K562 (cell line): ENCODE measurements around the gene GPR3. TPM values are rescaled to one million over a fixed set of nuclear protein-coding genes. Genes with fewer than 3 reads are reported as not detected.

Experiments used
- ATF2 ChIP-seq: sonication (generic); formaldehyde crosslinking; IDR thresholded peaks from 2 replicates; pipeline ENCODE4 v1.8.1; 2022; ENCODE audit warnings: missing genetic modification reagents
- BCOR ChIP-seq: fragments of 450-650 bp; IDR thresholded peaks from 2 replicates; pipeline ENCODE4 v1.6.1; 2016
- DPF2 ChIP-seq: fragments of 450-650 bp; IDR thresholded peaks from 2 replicates; pipeline ENCODE4 v1.6.1; 2016
- ELF4 ChIP-seq: fragments of 450-650 bp; formaldehyde crosslinking; IDR thresholded peaks from 2 replicates; pipeline ENCODE4 v1.4.0; 2022; ENCODE audit warnings: missing genetic modification characterization
- ETS2 ChIP-seq: IDR thresholded peaks from 2 replicates; pipeline ENCODE4 v1.6.1; 2016; ENCODE audit warnings: borderline replicate concordance, missing genetic modification characterization, mild to moderate bottlenecking, moderate library complexity, missing compliant biosample characterization; ENCODE audit not compliant: poor library complexity, severe bottlenecking
- GTF2F1 ChIP-seq: IDR thresholded peaks from 2 replicates; pipeline ENCODE4 v1.6.1; 2011; ENCODE audit warnings: low read depth, low read length, improper control_type of control experiment
- MAZ ChIP-seq, 2 experiments: fragments of 450-650 bp in 1 of 2; sonication (generic) in 1 of 2; formaldehyde crosslinking; IDR thresholded peaks in 1 of 2; conservative IDR thresholded peaks in 1 of 2; 2 replicates each; pipeline versions ENCODE4 v1.4.0 to v1.5.0; 2020; ENCODE audit warnings: mild to moderate bottlenecking in 1 of 2, missing genetic modification reagents in 1 of 2
- OTX1 ChIP-seq: fragments of 450-650 bp; formaldehyde crosslinking; IDR thresholded peaks from 2 replicates; pipeline ENCODE4 v1.4.0; 2022; ENCODE audit warnings: mild to moderate bottlenecking
- PHF20 ChIP-seq: fragments of 450-650 bp; IDR thresholded peaks from 2 replicates; pipeline ENCODE4 v1.6.1; 2018; ENCODE audit not compliant: partially characterized antibody
- PKNOX1 ChIP-seq: fragments of 450-650 bp; IDR thresholded peaks from 2 replicates; pipeline ENCODE4 v1.6.1; 2016
- REST ChIP-seq, 2 experiments: fragments of 450-650 bp; formaldehyde crosslinking in 1 of 2; IDR thresholded peaks; 2 replicates each; pipeline versions ENCODE4 v1.4.0 to v1.6.1; 2014 to 2020; ENCODE audit warnings: mild to moderate bottlenecking in 2 of 2, borderline replicate concordance in 1 of 2, low read depth in 1 of 2
- RFX5 ChIP-seq: IDR thresholded peaks from 2 replicates; pipeline ENCODE4 v1.6.1; 2011; ENCODE audit warnings: low read depth, mild to moderate bottlenecking, improper control_type of control experiment, low read length
- SIN3A ChIP-seq, 2 experiments: fragments of 150-350 bp in 1 of 2; IDR thresholded peaks; 2 replicates each; pipeline ENCODE4 v1.6.1; 2011 to 2016; ENCODE audit warnings: borderline replicate concordance in 2 of 2, low read depth in 2 of 2, low read length in 2 of 2, mild to moderate bottlenecking in 2 of 2, moderate library complexity in 2 of 2; ENCODE audit not compliant: control insufficient read depth in 1 of 2
- SLC30A9 ChIP-seq: fragments of 250-450 bp; sonication (Bioruptor Pico); IDR thresholded peaks from 2 replicates; pipeline ENCODE4 v1.8.0; 2022; ENCODE audit warnings: mild to moderate bottlenecking, moderate library complexity
- SOX6 ChIP-seq: fragments of 450-650 bp; IDR thresholded peaks from 2 replicates; pipeline ENCODE4 v1.6.1; 2014; ENCODE audit warnings: mild to moderate bottlenecking
- TGIF2 ChIP-seq: sonication (generic); formaldehyde crosslinking; IDR thresholded peaks from 2 replicates; pipeline ENCODE4 v1.8.1; 2022; ENCODE audit warnings: mild to moderate bottlenecking, missing genetic modification reagents, moderate library complexity
- polyA plus RNA-seq, 8 experiments: library from polyadenylated mRNA; depleted of rRNA in 4 of 8; stranded (reverse) in 5 of 8; unstranded in 3 of 8; fragments of >200 nt; fragmentation: Nextera tagmentation in 2 of 8; fragmentation: Illumina TruSeq in 1 of 8; extraction: Ambion mirVana in 2 of 8; extraction: Trizol in 1 of 8; gene quantifications; 2 replicates each; pipeline versions ENCODE4 v1.2.1 to v1.2.3, GENCODE V29; 2011 to 2014; ENCODE audit warnings: inconsistent platforms in 1 of 8, missing spikeins in 1 of 8
- total RNA-seq, 7 experiments: library from RNA; depleted of rRNA in 6 of 7; stranded (reverse); fragments of >200 nt in 6 of 7; fragmentation: Illumina TruSeq in 2 of 7; extraction: Trizol in 2 of 7; gene quantifications; 2 replicates each; pipeline versions ENCODE4 v1.2.1 to v1.2.3, GENCODE V29; 2011 to 2021; ENCODE audit warnings: low replicate concordance in 1 of 7

The GPR3 gene
- total and polyA plus RNA-seq, 9 of the 15 experiments (the other 6 are each of a cell fraction or from before 2014, with no cell fraction given): 0.24 to 11.5 (median 3.7) TPM

GRCh38 chr1:27365372-27366112, 26.9 kb upstream of the GPR3 start (continued):
- TF ChIP-seq GTF2F1: no peak
- TF ChIP-seq SOX6: no peak
- TF ChIP-seq PKNOX1: peak; percentile 13; the same call in 1 of the 2 replicates
- TF ChIP-seq ATF2 (CRISPR knock-in tag): no peak
- TF ChIP-seq REST (IDR thresholded peaks at IDR 0.05; ENCODE audit: borderline replicate concordance): no peak
- TF ChIP-seq REST (CRISPR knock-in tag; IDR thresholded peaks at IDR 0.05; ENCODE audit: low read depth): no peak
- TF ChIP-seq RFX5: no peak
- no peak for TF ChIP-seq BCOR
- TF ChIP-seq OTX1 (CRISPR knock-in tag): no peak
- no peak for TF ChIP-seq TGIF2 (CRISPR knock-in tag)
- TF ChIP-seq PHF20: peak; percentile 65
- 0 out of 2 replicates have a peak, but pooled peaks have one; percentile 4 for TF ChIP-seq ELF4 (CRISPR knock-in tag)
- 0 out of 2 replicates have a peak, but pooled peaks have one; percentile 20 for TF ChIP-seq DPF2
- peak; percentile 5 to 49; a peak in 1 of 4 replicates for TF ChIP-seq MAZ (CRISPR knock-in tag; conservative IDR thresholded peaks at IDR 0.05 in 1 of 2, IDR thresholded peaks at IDR 0.05 in 1 of 2)
- peak in 1 of 2 experiments; percentile 1; a peak in 1 of 4 replicates for TF ChIP-seq SIN3A (IDR thresholded peaks at IDR 0.05; ENCODE audit: borderline replicate concordance in 2 of 2, control insufficient read depth in 1 of 2, low read depth in 2 of 2, low read length in 2 of 2)
- no peak for TF ChIP-seq ETS2 (tag)
- no peak for TF ChIP-seq SLC30A9 (CRISPR knock-in tag)
